ENCODE results near the gene LBH.

DNA sequence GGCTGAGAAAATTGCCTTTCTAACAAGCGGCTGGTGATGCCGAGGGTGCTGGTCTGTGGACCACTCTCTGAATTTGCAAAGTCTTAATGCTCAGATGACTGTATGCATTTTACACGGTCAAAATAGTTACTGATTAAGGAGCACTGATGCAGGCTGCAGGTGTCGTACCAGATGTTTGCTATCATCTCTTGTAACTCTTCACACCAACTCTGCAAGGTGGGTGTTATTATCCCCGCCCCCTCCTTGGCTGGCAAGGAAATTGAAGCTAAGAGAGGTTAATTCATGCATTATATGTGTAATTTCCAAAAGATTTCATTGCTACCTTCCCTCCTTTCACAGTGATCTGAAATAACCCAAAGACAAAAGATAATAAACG, 13.0 kb upstream of the LBH start:
- TF ChIP-seq POLR2AphosphoS5 (IDR thresholded peaks at IDR 0.05; ENCODE audit: borderline replicate concordance, low read depth, low read length) (no peak), EZH2 (IDR thresholded peaks at IDR 0.05) (no peak), FOXP2 (optimal IDR thresholded peaks at IDR 0.05; ENCODE audit: control extremely low read depth, extremely low read length, insufficient read depth) (no peak)

All from SK-N-MC (cell line).